Motor neuron (in vitro differentiated cells): ENCODE measurements around the gene PRH1. TPM values are rescaled to one million over a fixed set of nuclear protein-coding genes. Genes with fewer than 3 reads are reported as not detected.

Experiments
- ATAC-seq, 8 experiments: fragments of 200-7000 bp; cut with Tn5 transposase; replicated peaks in 6 of 8; 2 replicates each; pipeline ENCODE4 v1.8.0; 2021; ENCODE audit warnings: mild to moderate bottlenecking in 8 of 8, moderate library complexity in 8 of 8
- H3K27ac ChIP-seq, 2 donors: fragments of 250-450 bp; sonication (Bioruptor Pico); 2 replicates each; pipeline ENCODE4 v1.9.0; 2021; ENCODE audit warnings: antibody characterized with exemption in 2 of 2, mild to moderate bottlenecking in 2 of 2, moderate library complexity in 1 of 2
- H3K4me1 ChIP-seq, 2 donors: fragments of 250-450 bp; sonication (Bioruptor Pico); replicated peaks in 1 of 2; 2 replicates each; pipeline ENCODE4 v1.6.1; 2021; ENCODE audit warnings: antibody characterized with exemption in 2 of 2, mild to moderate bottlenecking in 2 of 2, moderate library complexity in 1 of 2
- H3K4me3 ChIP-seq, 5 donors: fragments of 250-450 bp; sonication (Bioruptor Pico); 2 replicates each; pipeline ENCODE4 v1.9.0; 2021; ENCODE audit warnings: antibody characterized with exemption in 5 of 5, mild to moderate bottlenecking in 5 of 5, moderate library complexity in 4 of 5
- WGBS, 10 experiments: fragments of 450-650 bp; shearing (Covaris generic); methylation state at CpG; one replicate each; pipeline ENCODE4 v1.0.0; 2022; 5-methylcytosine and 5-hydroxymethylcytosine counted together
- in situ Hi-C, 9 experiments: fragments of 400-800 bp; cut with MboI; loops; one replicate each; pipeline ENCODE4 v1.15.0; 2021; ENCODE audit warnings: low sequenced_read_pairs in 9 of 9, low pct_unique_long_range_greater_than_20kb in 2 of 9; ENCODE audit not compliant: unreplicated experiment in 9 of 9
- total RNA-seq, 8 experiments: library from RNA; unstranded; fragments of 300-600 nt; gene quantifications; 2 replicates each; pipeline versions ENCODE4 v1.2.3 to v1.2.4, GENCODE V29; 2022

PRH1 gene
- total RNA-seq = 10 to 100 TPM; 14.8 to 57.0 (median 28.8) TPM

GRCh38 chr12:10884086-10884725 lies at the start of gene PRH1:
Gene PRH1 (minus strand): TSS chr12:10884255. CDS start chr12:10884217, 38 bp downstream.
- no peak for ATAC-seq
- no peaks in the 10 kb centered on the region for H3K4me1 ChIP-seq
- no peak within 1 kb of the TSS for H3K27ac ChIP-seq
- WGBS, 10 experiments = 78 to 100% (median 95%) methylated on average over 1 to 5 of the region's 6 CpGs; no CpG with 5 or more reads in 3 of the 10 experiments
- in situ Hi-C loops = no loop called here
- no peak within 1 kb of the TSS for H3K4me3 ChIP-seq

GRCh38 chr12:10928746-10929286 lies 44.8 kb upstream of the PRH1 start, which contains the start of gene PRH2:
Gene PRH2 (plus strand): TSS chr12:10929236. CDS start chr12:10929274, 38 bp downstream.
- WGBS, 10 experiments = 83 to 100% (median 100%) methylated on average over 1 to 4 of the region's 5 CpGs; no CpG with 5 or more reads in 1 of the 10 experiments
- in situ Hi-C loops = no loop called here
- no peak for ATAC-seq

GRCh38 chr12:10926269-10926668 lies 42.2 kb upstream of the PRH1 start:
- in situ Hi-C loops = no loop called here
- no peak for ATAC-seq
- H3K4me3 ChIP-seq = no peak overlapping the region
- no peaks in the 10 kb centered on the region for H3K4me1 ChIP-seq
- WGBS, 10 experiments = 84 to 100% (median 95%) methylated on average over 1 to 5 of the region's 5 CpGs
- no peak overlapping the region for H3K27ac ChIP-seq

More at GRCh38 chr12:10928746-10929286, 44.8 kb upstream of the PRH1 start, which contains the start of gene PRH2:
- H3K4me3 ChIP-seq = no peak within 1 kb of the TSS
- no peaks in the 10 kb centered on the region for H3K4me1 ChIP-seq
- no peak within 1 kb of the TSS for H3K27ac ChIP-seq

GRCh38 chr12:10919809-10920208 lies 35.8 kb upstream of the PRH1 start:
- ATAC-seq = no peak
- WGBS, 10 experiments = 47 to 100% (median 92%) methylated on average over 1 of the region's 1 CpG; no CpG with 5 or more reads in 2 of the 10 experiments
- in situ Hi-C loops = no loop called here
- H3K4me3 ChIP-seq = no peak overlapping the region
- no peak overlapping the region for H3K27ac ChIP-seq
- no peaks in the 10 kb centered on the region for H3K4me1 ChIP-seq

- no peak for ATAC-seq
- H3K4me3 ChIP-seq = no peak overlapping the region
- in situ Hi-C loops = no loop called here
- 79 to 100% (median 87%) methylated on average over 1 to 8 of the region's 8 CpGs for WGBS, 10 experiments
- H3K4me1 ChIP-seq = no peaks in the 10 kb centered on the region
- H3K27ac ChIP-seq = no peak overlapping the region
Observed at GRCh38 chr12:10910380-10910779, 26.3 kb upstream of the PRH1 start.

- no peak for ATAC-seq
- Histone ChIP-seq H3K27ac (no peak within 1 kb of the TSS), H3K4me1 (no peaks in the 10 kb centered on the region), H3K4me3 (no peak within 1 kb of the TSS)
- 75 to 100% (median 100%) methylated on average over 1 of the region's 1 CpG; no CpG with 5 or more reads in 1 of the 10 experiments for WGBS, 10 experiments
- in situ Hi-C loops = no loop called here
Observed at GRCh38 chr12:10909462-10909861, 25.4 kb upstream of the PRH1 start, which contains the start of gene TAS2R13. Gene TAS2R13 (minus strand): TSS chr12:10909562. CDS start chr12:10909298, 264 bp downstream.

- Histone ChIP-seq H3K27ac (no peak overlapping the region), H3K4me1 (no peaks in the 10 kb centered on the region), H3K4me3 (no peak overlapping the region)
- in situ Hi-C loops = no loop called here
- no peak for ATAC-seq
- 51 to 100% (median 90%) methylated on average over 2 to 4 of the region's 4 CpGs; no CpG with 5 or more reads in 2 of the 10 experiments for WGBS, 10 experiments
Observed at GRCh38 chr12:10904686-10905085, 20.6 kb upstream of the PRH1 start.

GRCh38 chr12:10901427-10901826 lies 17.4 kb upstream of the PRH1 start:
- WGBS, 10 experiments = 100% methylated on average over 1 of the region's 1 CpG; no CpG with 5 or more reads in 5 of the 10 experiments
- in situ Hi-C loops = no loop called here
- Histone ChIP-seq H3K27ac (no peak overlapping the region), H3K4me1 (no peaks in the 10 kb centered on the region), H3K4me3 (no peak overlapping the region)
- peak in 3 of 8 experiments; percentile 32 to 93 (median 65) for ATAC-seq

GRCh38 chr12:10900972-10901371 lies 16.9 kb upstream of the PRH1 start:
- 86 to 100% (median 100%) methylated on average over 1 of the region's 1 CpG; no CpG with 5 or more reads in 5 of the 10 experiments for WGBS, 10 experiments
- no peak for ATAC-seq
- Histone ChIP-seq H3K27ac (no peak overlapping the region), H3K4me1 (no peaks in the 10 kb centered on the region), H3K4me3 (no peak overlapping the region)
- in situ Hi-C loops = no loop called here

- in situ Hi-C loops = no loop called here
- Histone ChIP-seq H3K27ac (no peak overlapping the region), H3K4me1 (no peaks in the 10 kb centered on the region), H3K4me3 (no peak overlapping the region)
- WGBS, 10 experiments = 100% methylated on average over 1 of the region's 1 CpG; no CpG with 5 or more reads in 9 of the 10 experiments
- ATAC-seq = no peak
Observed at GRCh38 chr12:10900530-10900929, 16.5 kb upstream of the PRH1 start.

- no peak overlapping the region for H3K4me3 ChIP-seq
- no peak for ATAC-seq
- 33 to 100% (median 95%) methylated on average over 1 to 5 of the region's 5 CpGs; no CpG with 5 or more reads in 2 of the 10 experiments for WGBS, 10 experiments
- H3K4me1 ChIP-seq = no peaks in the 10 kb centered on the region
- no peak overlapping the region for H3K27ac ChIP-seq
- in situ Hi-C loops = no loop called here
Observed at GRCh38 chr12:10896854-10897253, 12.8 kb upstream of the PRH1 start.

GRCh38 chr12:10891937-10892336 lies 7.9 kb upstream of the PRH1 start:
- ATAC-seq = no peak
- 93 to 100% (median 100%) methylated on average over 1 to 2 of the region's 2 CpGs; no CpG with 5 or more reads in 3 of the 10 experiments for WGBS, 10 experiments
- Histone ChIP-seq H3K4me3 (no peak overlapping the region), H3K27ac (no peak overlapping the region), H3K4me1 (no peaks in the 10 kb centered on the region)
- in situ Hi-C loops = no loop called here

GRCh38 chr12:10889226-10889625 lies 5.2 kb upstream of the PRH1 start:
- in situ Hi-C loops = no loop called here
- Histone ChIP-seq H3K4me1 (no peaks in the 10 kb centered on the region), H3K4me3 (no peak overlapping the region), H3K27ac (no peak overlapping the region)
- ATAC-seq = no peak
